ENCODE data around the gene C19orf67.
A peak's percentile ranks its signal among the peaks of the same experiment; 100 is the strongest.

C19orf67 gene

GRCh38 chr19:14107581-14108461 lies 22.2 kb upstream of the C19orf67 start:
- no peak for DNase-seq

GRCh38 chr19:14106840-14107239 lies 21.3 kb upstream of the C19orf67 start:
- DNase-seq: no peak

GRCh38 chr19:14105680-14106079 lies 20.1 kb upstream of the C19orf67 start:
- DNase-seq: no peak

- no peak for DNase-seq
Measured at GRCh38 chr19:14103310-14103709, 17.7 kb upstream of the C19orf67 start.

GRCh38 chr19:14102756-14103155 lies 17.2 kb upstream of the C19orf67 start:
- no peak for DNase-seq

- no peak for DNase-seq
Measured at GRCh38 chr19:14102102-14102696, 16.6 kb upstream of the C19orf67 start.

- no peak for DNase-seq
Measured at GRCh38 chr19:14101003-14101545, 15.5 kb upstream of the C19orf67 start.

GRCh38 chr19:14097532-14098151 lies 12.1 kb upstream of the C19orf67 start:
- no peak for DNase-seq

- no peak for DNase-seq
Measured at GRCh38 chr19:14096272-14096992, 10.8 kb upstream of the C19orf67 start.

GRCh38 chr19:14094854-14095253 lies 9.3 kb upstream of the C19orf67 start:
- no peak for DNase-seq

- no peak for DNase-seq
Measured at GRCh38 chr19:14093117-14093823, 7.7 kb upstream of the C19orf67 start.

GRCh38 chr19:14091813-14092462 lies 6.4 kb upstream of the C19orf67 start:
- DNase-seq: peak; percentile 53

- peak; percentile 69 for DNase-seq
Measured at GRCh38 chr19:14091081-14091812, 5.7 kb upstream of the C19orf67 start.

GRCh38 chr19:14090509-14091080 lies 5.0 kb upstream of the C19orf67 start, which contains the start of gene SAMD1:
SAMD1 (minus strand) TSS chr19:14090751.
- DNase-seq: peak; percentile 89

- DNase-seq: peak; percentile 39
Measured at GRCh38 chr19:14089662-14090508, 4.3 kb upstream of the C19orf67 start.

- no peak for DNase-seq
Measured at GRCh38 chr19:14089412-14089661, 3.8 kb upstream of the C19orf67 start.

GRCh38 chr19:14088634-14089411 lies 3.2 kb upstream of the C19orf67 start:
- no peak for DNase-seq

- no peak for DNase-seq
Measured at GRCh38 chr19:14086098-14086497, 515 bp upstream of the C19orf67 start.

- no peak for DNase-seq
Measured at GRCh38 chr19:14082675-14082960, 3.0 kb downstream of the C19orf67 start.

All from CD4-positive, alpha-beta T cell treated with Interleukin-15 for 1 hour (primary cell).